Epithelial cell of proximal tubule (primary cell): ENCODE results near the gene RAD9A. TPM values are rescaled to one million over a fixed set of nuclear protein-coding genes. Genes with fewer than 3 reads are reported as not detected.
A peak's percentile ranks its signal among the peaks of the same experiment; 100 is the strongest.

Experiments
- DNase-seq: peaks from one replicate; pipeline ENCODE4 v3.0.0-alpha.2; 2011; ENCODE audit warnings: low read depth
- H3K4me3 ChIP-seq: 2 replicates; pipeline ENCODE4 v1.5.1; 2011; ENCODE audit warnings: low read depth, mild to moderate bottlenecking, low read length
- total RNA-seq: library from RNA; depleted of rRNA; stranded (reverse); fragments of >200 nt; gene quantifications from 2 replicates; pipeline ENCODE4 v1.2.3, GENCODE V29; 2015
- TF ChIP-seq, protein P1 (sequence below): conservative IDR thresholded peaks from 2 replicates; pipeline ENCODE4 v1.5.1; 2012; ENCODE audit warnings: low read depth, mild to moderate bottlenecking, low read length

Gene RAD9A
- total RNA-seq, 1 donor from 2014 or later = 20.9 TPM

DNA sequence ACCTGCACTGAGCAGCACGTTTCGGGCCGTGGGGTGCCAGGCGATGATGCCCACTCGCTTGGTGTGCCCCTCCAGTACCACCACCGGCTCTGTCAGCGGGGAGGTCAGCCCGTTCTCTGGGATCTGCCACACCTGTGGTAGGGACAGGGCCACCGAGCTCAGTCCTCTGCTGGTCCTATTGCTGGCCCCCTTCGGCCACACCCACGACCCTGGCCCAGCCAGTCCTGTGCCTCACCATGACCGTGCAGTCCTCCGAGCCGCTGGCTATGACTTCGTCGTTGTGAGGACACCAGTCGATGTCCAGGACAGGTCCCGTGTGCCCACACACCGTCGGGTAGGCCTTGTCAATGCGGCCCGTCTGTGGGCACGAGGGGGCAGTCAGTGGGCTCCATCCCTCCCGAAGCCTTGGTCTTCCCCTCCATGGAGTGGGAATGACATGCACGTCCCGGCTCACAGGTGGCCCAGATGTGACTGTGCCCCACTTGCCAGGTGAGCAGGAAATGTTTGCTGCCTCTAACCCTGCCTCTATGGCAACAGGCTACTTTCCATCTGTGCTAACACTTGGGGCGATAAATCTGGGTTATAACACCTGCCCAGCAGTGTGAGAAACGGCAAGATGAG is 50.1 kb downstream of the RAD9A start:
- TF ChIP-seq, protein P1, sequence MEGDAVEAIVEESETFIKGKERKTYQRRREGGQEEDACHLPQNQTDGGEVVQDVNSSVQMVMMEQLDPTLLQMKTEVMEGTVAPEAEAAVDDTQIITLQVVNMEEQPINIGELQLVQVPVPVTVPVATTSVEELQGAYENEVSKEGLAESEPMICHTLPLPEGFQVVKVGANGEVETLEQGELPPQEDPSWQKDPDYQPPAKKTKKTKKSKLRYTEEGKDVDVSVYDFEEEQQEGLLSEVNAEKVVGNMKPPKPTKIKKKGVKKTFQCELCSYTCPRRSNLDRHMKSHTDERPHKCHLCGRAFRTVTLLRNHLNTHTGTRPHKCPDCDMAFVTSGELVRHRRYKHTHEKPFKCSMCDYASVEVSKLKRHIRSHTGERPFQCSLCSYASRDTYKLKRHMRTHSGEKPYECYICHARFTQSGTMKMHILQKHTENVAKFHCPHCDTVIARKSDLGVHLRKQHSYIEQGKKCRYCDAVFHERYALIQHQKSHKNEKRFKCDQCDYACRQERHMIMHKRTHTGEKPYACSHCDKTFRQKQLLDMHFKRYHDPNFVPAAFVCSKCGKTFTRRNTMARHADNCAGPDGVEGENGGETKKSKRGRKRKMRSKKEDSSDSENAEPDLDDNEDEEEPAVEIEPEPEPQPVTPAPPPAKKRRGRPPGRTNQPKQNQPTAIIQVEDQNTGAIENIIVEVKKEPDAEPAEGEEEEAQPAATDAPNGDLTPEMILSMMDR = no peak
- no peak overlapping the region for H3K4me3 ChIP-seq
- no peak for DNase-seq

DNA sequence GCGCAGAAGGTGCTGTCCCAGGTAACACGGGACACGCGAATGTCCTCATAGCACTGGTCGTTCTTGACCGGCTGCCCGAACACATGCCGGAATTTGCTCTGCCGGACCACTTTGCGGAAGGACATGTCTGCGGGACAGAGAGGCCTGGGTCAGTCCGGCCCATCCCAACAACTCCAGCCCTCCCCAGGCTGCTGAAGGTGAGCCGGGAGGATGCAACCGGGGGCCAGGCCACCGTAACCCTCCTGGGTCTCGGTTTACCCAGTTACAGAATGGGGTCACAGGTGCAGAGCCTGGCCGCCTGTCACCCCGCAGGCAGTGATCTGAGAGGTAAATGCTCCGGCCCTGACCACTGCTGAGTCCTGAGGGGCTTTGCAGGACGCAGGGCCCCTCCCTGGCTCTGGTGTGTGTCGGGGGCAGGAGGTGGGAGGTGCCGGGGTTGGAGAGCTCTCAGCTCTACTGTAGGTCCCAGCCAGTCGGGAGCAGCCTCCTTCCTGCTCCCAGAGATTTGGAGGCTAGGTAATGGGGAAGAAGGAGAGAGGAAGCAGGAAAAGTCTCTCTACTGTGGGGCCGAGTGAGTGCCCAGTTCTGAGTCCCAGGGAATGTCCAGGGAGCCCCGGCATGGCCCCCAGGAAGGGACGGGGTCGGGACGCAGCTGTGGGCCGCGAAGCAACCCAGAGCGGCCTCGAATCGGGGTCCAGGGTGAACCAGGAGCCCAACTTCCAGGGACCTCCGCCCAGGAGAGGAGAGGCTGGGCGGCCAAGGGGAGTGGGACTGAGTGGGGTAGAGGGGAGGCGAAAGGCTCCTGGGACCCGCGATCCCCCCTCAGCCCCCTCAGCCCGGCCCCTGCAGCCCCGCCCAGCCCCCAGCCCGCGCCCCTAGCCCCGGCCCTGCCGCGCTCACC is 51.0 kb downstream of the RAD9A start:
- TF ChIP-seq, protein P1 = no peak
- peak overlapping the region; percentile 81 for H3K4me3 ChIP-seq
- no peak for DNase-seq

DNA sequence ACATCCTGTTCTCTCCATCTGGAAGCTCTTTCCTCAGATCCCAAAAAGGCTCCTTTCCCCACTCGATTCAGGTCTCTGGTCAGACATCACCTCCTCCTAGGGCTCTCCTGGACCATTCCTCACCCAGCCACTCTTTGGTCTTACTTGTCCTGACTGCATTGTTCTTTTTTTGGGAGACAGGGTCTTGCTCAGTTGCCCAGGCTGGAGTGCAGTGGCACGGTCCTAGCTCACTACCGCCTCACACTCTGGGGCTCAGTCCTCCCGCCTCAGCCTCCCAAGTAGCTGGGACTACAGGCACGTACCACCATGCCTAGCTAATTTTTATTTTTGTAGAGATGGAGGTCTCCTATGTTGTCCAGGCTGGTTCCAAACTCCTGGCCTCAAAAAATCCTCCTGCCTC is 53.7 kb downstream of the RAD9A start:
- TF ChIP-seq, protein P1 = no peak
- H3K4me3 ChIP-seq = no peak overlapping the region
- DNase-seq = no peak

Other genes with a start within 250 kb of the RAD9A start
- gene GRK2, start 125.5 kb upstream of the RAD9A start, total RNA-seq = 46.8 and 66.4 TPM in 2 replicates
- gene ANKRD13D, start 102.7 kb upstream of the RAD9A start, total RNA-seq = 31.6 and 32.3 TPM in 2 replicates
- gene SSH3, start 88.5 kb upstream of the RAD9A start, total RNA-seq = 28.4 and 30.4 TPM in 2 replicates
- gene POLD4, start 38.4 kb upstream of the RAD9A start, total RNA-seq = 68.1 and 174 TPM in 2 replicates
- gene CLCF1, start 18.4 kb upstream of the RAD9A start, total RNA-seq = 23.8 and 44.6 TPM in 2 replicates
- gene PPP1CA, start 9.9 kb downstream of the RAD9A start, total RNA-seq = 359 and 365 TPM in 2 replicates
- 0.14 and 0.17 TPM in 2 replicates for gene TBC1D10C, start 12.1 kb downstream of the RAD9A start, total RNA-seq
- 0.07 and 0.23 TPM in 2 replicates for gene CARNS1, start 23.7 kb downstream of the RAD9A start, total RNA-seq
- gene RPS6KB2, start 36.5 kb downstream of the RAD9A start, total RNA-seq = 64.1 and 72.9 TPM in 2 replicates
- 1.5 and 3.6 TPM in 2 replicates for gene PTPRCAP, start 45.7 kb downstream of the RAD9A start, total RNA-seq
- gene CORO1B, start 51.5 kb downstream of the RAD9A start, total RNA-seq = 88.8 and 137 TPM in 2 replicates
- gene GPR152, start 60.7 kb downstream of the RAD9A start, total RNA-seq = not detected in 2 replicates
- not detected in 2 replicates for gene CABP4, start 63.4 kb downstream of the RAD9A start, total RNA-seq
- gene TMEM134, start 77.3 kb downstream of the RAD9A start, total RNA-seq = 26.1 and 74.0 TPM in 2 replicates
- gene AIP, start 91.0 kb downstream of the RAD9A start, total RNA-seq = 62.0 and 63.4 TPM in 2 replicates
- 58.9 and 74.1 TPM in 2 replicates for gene PITPNM1, start 113.4 kb downstream of the RAD9A start, total RNA-seq
- 129 and 165 TPM in 2 replicates for gene CDK2AP2, start 116.2 kb downstream of the RAD9A start, total RNA-seq
- not detected in 2 replicates for gene CABP2, start 131.5 kb downstream of the RAD9A start, total RNA-seq
- 2,620 and 3,355 TPM in 2 replicates for gene GSTP1, start 191.8 kb downstream of the RAD9A start, total RNA-seq
- gene NDUFV1, start 214.9 kb downstream of the RAD9A start, total RNA-seq = 226 and 258 TPM in 2 replicates
- gene NUDT8, start 238.0 kb downstream of the RAD9A start, total RNA-seq = 23.4 and 29.3 TPM in 2 replicates
- gene TBX10, start 247.8 kb downstream of the RAD9A start, total RNA-seq = not detected in 2 replicates